ELR (cell line): ENCODE data around the gene MIEN1.
"Not testable (repeated sequence)": the region's sequence is repeated elsewhere in the genome, so short reads cannot be mapped to it uniquely, and the experiment has no call there.

Experiments
- DNase-seq: peaks from one replicate; pipeline ENCODE4 v3.0.0-alpha.2; 2015; ENCODE audit warnings: low read depth

The MIEN1 gene, protein sequence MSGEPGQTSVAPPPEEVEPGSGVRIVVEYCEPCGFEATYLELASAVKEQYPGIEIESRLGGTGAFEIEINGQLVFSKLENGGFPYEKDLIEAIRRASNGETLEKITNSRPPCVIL

DNA sequence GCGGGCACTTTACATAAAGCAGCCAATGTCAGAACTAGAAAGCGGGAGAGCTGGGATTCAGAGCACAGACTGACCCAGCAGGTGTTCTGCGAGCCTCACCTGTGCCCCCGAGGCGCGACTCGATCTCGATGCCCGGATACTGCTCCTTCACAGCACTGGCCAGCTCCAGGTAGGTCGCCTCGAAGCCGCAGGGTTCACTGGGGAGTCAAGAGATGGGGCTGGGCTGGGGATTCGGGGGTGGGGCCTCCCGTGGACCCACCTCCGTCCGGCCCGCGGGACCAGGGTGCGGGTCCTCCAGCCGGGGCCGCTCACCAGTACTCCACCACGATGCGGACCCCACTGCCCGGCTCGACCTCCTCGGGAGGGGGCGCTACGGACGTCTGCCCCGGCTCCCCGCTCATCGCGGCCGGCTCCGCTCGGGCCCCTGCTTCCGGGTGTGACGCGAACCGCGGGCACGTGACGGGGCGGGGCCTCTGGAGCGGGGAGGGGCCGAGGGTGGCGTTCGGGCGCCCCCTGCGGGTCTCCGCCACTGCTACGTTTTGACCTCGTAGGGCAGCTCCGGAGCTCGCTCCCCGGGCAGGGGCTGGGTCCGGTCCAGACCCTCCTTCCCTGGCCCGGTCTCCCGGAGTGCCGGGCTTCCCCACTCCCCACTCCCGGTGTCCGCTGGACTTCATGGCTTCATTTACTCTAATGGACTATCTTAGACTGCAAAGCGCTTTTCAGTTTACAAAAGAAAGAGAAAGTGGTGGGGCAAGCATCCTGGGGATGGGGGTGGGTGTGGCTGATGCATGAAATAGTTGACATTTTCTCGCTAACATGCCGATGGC, at the start of gene MIEN1:
TSS of gene MIEN1 (minus strand) at position 438 of the 827 bp plus-strand sequence. CDS start at position 401, 37 bp downstream.
- DNase-seq, result peak; percentile 88

DNA sequence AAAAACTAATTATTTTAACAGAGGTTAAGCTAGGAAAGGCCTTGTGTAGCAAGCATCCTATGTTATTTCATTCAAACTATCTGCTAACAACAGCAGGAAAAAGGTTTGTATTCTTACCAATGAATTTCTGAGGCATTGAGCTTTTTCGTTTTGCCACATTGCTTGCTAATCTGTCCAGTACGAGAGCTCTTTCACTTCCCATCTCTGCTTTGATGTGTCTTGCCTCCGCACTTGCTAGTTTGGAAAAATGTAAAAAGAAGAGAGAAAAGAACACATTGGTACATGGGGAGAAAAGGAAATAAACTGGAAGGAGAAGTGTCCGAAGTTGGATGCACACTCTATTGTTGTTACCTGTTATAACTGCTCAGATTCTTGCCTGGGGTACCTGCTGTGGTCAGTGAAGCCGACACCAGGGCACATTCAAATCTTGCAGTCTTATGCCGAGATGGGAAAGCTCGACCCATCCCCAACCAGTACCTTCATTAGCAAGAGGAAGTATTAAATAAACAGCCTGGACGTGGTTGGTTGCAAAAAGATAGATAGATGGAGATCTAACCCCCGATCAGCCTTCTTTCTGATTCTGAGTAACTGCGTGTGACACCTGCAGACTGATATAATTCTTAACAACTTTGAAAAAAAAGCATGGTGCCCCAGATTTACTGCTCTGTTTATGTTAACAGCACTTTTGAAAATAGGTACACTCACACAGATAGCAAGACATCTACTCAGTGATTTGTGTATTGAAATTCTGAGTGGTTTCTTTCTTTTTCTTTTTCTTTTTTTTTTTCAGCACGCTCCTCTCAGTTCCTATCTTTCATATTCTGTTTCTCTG, 47.4 kb upstream of the MIEN1 start:
- no peak for DNase-seq

DNA sequence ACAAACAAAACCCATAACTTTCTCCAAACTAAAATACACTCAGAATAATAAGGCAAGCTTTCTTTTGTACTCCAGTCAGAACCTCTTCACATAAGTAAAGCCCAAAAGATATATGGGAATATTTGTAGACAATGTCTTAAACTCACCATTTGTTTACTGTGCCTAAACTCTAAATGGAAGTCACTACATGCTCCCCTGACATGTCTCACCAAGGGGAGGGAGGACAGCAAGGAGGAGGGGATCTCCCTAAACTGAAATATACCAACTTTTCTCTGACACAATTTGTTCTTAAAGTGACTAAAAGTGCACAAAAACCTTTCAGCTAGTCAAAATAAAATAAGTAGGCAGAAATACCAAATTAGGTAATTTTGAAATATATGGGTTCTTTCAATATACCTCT, 45.9 kb upstream of the MIEN1 start:
- no peak for DNase-seq

DNA sequence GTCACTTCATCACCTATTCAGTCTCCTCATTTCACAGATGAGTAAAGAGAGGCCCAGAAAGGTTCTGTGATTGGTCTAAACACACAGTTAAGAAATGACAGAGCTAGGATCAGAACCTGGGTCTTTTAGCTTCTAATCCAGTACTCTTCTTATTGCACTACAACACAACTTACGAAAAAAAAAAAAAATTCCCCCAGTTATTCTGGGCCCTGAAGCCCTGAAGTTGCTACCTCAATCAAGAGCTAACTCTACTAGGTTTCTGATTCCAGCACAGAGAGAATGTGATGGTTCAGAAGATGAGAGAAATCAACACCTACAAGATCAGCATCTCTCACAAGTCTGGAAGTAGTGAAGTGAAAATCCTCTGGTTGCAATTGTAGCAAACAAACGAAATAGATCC, 44.7 kb upstream of the MIEN1 start:
- DNase-seq, result no peak

DNA sequence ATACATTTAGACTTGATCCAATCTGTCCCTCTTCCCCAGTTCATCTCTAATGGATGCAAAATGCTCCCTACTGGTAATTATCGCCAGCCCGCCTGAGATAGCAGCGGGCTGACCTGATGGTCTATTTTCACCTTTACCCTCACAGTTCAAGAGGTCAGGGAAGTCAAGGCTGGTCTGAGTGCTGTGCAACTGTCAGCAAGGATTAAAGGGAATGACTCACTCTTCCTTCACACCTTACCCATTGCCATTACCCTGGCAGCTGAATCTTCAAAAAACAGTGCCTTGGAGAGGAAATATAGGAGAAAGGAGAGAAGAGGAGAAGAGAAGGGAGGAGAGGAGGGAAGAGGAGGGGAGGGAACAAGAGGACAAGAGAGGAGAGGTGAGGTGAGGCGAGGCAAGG, 43.7 kb upstream of the MIEN1 start:
- no peak for DNase-seq

DNA sequence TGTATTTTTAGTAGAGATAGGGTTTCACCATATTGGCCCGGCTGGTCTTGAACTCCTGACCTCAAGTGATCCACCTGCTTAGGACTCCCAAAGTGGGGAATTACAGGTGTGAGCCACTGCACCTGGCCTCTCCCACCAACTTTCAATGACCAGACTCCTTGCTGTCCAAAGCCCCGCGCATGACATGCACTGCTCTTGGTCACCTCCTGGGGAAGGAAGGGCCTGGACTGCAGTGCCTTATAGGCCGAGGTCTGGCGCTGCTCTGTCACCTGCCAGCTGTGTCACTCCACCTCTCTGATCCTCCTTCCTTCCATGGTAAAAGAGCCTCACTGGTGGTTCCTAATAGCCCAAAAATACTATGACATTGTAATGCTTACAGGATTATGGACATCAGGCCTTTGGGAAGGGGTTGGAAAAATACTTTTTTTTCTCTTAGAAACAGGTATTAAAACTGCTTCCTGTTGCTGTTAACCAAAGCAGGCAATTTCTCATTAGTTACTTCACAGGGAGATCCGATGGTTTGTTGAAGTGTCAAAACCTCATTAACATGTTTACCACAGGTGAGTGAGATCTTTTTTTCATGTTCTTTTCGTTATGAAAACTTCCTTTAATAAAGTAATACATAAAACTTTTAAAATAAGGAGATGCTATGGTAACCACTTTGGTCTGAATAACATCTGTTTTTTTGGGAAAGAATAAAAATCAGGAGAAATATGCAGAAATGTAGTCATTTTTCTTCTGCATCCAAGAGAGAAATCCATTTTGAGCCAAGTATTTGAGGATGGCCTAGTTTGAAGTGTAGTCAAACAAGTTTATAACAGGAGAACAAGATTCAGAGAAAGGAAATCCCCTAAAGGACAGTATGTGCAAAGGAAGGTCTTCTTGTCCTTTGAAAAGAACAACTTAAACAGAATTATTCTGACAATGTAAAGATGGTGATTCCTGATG, 42.9 kb upstream of the MIEN1 start:
- DNase-seq, result no peak

DNA sequence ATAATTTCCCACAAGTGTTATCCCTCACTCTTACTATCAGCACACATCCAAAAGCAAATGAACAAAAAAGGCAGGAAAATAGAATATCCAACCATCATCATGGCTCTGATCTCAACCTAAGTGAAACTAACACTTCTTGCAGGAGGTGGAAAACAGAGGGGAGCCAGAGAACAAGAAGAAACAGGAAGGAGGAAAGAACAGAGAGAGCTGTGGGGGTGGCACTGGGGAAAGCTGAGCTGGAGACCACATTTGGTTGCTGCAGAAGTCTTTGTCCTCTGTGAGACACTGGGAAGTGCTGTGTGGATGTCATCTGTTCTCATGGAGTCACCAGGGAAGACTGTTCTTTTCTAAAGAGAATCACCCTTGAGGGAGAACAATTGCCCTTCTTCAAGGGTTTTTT, 42.1 kb upstream of the MIEN1 start:
- DNase-seq, result no peak

DNA sequence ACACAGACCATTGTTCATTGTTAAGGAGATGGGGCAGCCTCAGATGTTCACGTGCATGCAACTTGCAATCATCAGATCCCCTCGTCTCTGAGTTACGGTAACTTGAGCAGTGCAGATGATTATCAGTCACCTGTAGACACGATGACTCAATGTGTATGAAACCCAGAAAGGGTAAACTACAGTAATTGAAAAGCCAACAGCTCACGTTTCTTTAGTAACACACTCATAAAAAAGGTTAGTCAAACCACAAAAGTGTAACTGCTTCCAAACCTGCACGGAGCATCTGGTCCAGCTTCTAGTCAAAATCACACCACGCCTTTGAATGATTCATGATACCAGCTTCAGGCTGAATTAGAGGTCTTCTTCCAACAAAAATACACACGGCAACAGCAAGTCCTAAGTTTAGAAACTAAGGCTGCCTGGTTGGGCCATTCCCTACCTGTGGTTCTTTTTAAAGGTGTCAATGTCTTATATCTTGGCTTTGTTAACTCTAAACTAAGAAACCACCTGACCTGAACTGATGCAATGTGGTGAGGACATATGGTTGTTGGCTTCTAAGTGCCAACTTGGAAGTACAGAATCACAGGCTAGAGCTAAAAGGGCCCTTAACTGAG, 39.7 kb upstream of the MIEN1 start:
- DNase-seq, result peak; percentile 83

DNA sequence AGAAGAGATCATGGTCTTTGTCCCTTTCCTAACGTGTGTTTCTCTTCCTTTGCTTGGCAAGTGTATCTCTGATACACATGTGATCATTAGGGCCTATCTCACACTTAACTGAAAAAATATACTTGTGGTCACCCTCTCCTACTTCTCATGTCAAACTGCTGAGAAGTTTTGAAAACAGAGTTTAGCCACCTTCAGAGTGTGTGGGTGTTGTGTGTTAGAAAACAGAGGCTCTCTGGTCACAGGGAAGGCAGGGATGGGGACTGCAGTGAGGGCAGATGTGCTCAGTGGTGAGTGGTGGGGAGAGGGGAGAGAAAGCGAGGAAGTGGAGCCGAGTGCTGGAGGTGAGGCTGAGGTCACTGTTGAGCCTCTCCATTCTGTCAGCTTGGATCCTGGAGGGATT, 36.8 kb upstream of the MIEN1 start:
- DNase-seq, result no peak

DNA sequence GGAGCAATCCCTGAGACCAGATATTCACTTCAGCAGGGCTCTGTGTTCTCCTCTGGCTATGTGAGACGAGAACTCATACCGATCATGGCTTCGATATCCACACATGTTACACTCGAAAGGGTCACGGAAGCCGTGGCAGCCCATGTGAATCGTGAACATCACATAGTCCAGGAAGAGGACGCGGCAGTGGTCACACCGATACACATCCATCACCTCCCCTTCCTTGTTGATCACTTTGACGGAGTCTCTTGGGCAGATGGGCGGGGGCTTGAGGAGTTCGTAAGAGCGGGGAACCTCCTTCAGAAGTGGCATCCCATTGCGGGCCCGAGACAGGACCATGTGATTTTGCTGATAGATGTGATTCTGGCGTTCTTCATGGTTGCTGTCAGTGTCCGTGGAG, 35.4 kb upstream of the MIEN1 start:
- no peak for DNase-seq

DNA sequence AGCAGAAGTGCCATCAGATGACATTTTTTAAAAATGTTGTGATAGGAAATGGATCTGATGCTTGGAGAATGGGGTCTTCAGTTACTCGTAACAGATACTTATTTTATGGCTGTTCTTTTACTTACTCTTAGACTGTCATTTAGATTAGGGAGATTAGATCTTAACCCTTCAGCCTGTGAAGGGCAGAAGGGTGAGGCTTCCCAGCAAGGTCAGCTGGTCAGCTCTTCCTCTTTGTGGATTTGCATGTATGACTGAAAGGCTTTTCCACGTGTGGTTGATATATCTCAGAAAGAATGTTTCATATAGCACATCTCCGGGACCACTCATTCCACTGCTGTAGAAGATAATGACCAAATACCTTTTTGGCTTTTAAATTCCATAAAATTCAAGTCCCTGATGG, 34.8 kb upstream of the MIEN1 start:
- DNase-seq, result no peak

DNA sequence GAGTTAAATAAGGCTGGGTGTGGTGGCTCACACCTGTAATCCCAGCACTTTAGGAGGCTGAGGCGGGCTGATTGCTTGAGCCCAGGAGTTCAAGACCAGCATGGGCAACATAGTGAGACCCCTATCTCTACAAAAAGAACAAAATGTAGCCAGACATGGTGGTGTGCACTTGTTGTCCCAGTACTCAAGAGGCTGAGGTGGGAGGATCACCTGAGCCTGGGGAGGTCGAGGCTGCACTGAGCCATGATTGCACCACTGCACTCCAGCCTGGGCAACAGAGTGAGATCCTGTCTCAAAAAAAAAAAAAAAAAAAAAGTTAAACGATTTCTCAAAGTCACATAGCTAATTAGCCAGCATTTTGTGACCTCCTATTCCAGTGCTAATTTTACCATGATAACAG, 33.8 kb upstream of the MIEN1 start:
- not testable (repeated sequence) for DNase-seq

DNA sequence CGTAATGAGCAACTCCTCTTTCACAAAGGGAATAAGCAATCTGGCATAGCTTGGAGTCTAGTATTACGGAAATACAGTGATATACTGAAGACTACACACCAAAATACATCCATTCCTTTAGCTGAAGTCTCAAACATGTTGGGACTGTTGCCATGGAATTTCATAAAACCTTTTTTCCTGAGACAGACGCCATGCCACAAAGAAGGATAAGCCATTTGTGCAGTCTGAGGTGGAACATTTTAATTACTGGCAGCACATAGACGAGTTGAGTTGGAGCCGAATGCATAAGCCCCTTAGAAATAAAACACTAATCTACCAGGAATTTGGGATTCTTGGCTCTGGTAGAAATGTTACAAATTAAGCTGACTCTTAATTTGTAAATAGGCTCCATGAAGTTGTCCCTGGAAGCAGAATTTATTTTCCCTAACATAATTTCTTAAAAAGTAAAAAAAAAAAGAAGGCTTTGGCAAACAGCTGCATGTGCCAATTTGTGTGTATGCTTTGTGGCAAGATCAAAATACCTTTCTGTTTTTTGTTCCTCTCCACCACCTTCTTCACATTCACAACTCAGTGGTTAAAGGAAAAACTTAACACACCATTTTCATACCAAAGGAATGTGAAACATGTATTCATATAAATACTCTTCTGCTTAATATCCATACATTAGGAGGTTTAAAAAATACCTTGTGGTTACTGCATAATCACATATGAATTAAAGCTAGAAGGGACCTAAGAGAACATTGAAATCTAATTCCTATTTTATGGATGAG, 32.9 kb upstream of the MIEN1 start:
- DNase-seq, result peak; percentile 48

DNA sequence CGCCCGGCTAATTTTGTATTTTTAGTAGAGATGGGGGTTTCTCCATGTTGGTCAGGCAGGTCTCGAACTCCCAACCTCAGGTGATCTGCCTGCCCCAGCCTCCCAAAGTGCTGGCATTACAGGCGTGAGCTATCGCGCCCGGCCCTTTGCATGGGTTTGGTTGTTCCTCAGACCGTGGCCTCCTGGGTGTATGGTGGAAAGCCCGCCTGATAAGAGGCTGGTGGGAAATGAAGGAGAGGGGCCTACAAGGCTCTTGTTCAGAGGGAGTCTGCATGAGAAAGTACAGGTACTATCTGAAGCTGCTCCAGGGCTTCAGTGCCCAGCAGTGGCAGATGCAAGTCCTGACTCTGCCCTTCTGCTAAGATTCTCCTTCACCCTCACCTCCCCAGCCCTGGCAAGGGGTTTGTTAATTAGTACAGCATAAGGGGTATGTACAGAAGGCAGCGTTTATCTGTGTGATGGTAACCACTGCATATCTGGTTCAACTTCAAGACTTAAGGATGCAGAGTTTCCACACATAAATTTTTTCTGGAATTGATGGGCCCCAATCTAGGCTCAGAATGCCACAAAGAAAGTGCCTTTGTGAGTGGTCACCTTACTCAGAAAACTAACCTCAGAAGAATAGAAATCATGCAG, 31.6 kb upstream of the MIEN1 start:
- DNase-seq, result peak; percentile 28

DNA sequence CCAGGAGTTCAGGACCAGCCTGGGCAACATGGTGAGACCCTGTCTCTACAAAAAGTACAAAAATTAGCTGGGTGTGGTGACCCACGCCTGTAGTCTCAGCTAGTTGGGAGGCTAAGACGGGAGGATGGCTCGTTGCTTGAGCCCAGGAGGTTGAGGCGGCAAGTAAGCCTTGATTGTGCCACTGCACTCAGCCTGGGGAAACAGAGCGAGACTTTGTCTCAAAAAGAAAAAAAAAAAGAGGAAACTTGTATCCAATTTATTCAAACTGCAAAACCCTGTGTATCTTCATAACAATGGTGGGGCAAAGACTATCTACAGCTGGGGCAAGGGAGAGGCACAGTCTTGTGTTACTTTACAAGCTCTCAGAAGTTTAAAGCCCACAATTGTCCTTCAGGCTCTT, 28.9 kb upstream of the MIEN1 start:
- no peak for DNase-seq

DNA sequence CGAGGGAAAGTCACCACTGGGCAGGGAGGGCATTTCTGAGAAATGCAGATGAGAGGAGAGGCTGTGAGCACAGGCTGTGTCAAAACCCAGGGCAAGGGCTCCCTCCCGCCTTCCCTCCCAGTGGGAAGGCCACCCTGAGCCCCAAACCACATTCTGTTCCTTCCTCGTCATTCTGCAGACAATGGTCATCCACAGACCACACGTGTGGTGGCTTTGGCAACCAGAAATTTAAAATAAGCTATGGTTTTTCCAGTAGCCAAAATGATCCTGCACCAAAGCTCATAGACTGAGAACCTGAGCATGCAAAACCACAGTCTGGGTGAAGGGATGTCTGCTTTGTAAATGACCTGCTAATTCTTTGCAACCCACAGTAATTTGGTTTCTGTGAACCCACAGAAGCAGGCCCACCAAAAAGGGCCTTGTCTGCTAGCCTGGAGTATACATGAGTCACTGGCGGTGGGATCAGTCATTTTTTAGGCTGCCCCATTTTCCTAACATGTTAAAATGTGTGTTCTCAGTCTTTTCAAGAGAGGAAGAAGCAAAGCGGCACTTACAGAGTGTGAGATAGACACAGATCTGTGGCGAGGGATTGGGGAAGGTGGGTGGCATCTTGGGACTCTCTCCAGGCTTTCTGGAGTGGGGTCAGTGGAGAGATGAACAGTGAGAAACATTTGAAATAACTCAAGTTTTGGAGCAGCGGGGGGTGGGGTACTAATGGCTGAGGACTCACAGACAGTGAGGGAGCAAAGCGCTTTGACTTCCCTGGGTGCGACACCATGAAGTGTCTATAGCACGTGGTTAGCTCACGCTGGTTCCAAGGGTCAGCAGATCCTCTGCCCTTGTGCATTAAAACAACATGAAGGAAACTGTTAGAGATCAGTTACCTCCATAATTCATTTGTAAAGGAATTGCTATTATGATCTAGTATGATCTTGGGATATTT, 27.9 kb upstream of the MIEN1 start:
- no peak for DNase-seq

DNA sequence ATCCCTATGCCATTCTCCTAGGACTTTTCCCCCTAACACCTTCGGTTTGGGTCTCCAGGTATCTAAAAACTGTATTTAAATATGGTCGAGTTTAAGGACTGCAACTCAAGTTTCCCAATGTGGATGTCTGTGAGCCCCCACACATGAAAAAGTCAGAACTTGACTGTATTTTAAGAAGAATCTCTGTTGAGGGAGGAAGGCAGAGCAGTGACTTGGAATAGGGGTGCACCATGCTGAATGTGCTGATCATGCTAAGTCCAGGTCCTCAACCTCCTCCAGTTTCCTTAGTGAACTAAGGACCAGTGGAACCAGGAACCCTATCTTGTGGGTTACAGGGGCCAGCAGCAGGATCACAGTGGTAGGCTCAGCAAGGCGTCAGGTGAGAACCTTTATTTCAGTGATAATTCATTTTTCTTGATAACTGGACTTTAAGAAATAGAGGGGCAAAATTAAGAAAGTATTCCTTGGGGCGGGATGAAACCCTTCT, 26.9 kb upstream of the MIEN1 start:
- no peak for DNase-seq

DNA sequence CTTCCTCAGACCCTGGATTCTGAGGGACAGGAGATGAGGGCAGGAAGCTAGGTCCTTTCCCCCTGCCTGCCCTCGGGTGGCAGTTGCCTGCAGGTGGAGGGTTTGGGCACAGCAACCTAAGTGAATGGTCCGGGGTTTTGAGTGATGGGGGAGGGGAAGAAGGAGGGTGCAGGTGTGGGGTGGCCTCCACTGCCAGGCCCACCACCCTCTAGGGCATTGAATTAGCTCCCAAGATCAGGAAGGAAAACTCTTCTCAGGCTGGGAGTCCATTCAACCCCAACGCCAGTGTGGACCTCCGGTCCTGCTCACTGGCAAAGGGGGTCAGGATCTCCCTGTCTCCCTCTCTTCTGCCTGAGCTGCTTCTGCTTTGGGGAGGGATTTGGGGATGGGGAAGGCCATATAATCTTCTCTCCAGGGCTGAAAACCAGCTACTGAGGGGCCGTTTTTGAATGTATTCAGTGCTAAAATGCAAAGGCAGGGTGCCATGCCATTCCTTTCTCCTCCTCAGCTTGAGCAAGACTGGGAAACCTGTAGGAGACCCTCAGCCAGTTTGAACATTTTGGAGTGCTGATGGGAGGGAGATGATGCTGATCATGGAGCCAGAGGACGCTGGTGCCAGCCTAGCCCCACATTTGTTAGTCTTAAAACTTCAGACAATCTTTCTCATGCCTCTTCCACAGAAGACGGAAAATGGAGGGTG, 26.2 kb upstream of the MIEN1 start:
- no peak for DNase-seq
